GM21360 (cell line): ENCODE measurements around the gene AIFM3.

ENCODE experiments used
- ATAC-seq: cut with Tn5 transposase; IDR thresholded peaks from one replicate; pipeline ENCODE4 v1.9.1; 2021; ENCODE audit warnings: mild to moderate bottlenecking, moderate library complexity; ENCODE audit not compliant: unreplicated experiment

The AIFM3 gene

DNA sequence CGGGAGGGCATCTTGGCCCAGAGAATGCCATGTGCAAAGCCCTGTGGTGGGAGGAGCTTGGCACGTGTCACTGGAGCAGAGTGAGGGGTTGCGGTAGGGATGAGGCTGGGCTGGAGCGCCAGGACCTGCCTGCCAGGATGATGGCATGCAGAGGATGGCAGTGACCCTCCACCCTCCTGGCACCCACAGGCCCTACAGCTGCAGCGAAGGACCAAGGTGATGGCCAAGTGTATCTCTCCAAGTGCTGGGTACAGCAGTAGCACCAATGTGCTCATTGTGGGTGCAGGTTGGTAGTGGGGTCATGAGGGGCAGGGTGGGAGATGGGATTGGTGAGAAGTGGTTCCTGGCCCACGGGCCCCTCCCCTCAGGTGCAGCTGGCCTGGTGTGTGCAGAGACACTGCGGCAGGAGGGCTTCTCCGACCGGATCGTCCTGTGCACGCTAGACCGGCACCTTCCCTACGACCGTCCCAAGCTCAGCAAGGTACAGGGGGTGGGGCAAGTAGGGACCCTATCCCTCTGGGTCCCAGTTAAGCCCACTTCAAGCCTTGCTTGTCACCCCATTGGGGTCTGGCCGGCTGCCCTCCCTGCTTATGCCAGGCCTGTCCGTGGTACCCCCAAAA lies 7.4 kb downstream of the AIFM3 start:
- ATAC-seq, result no peak

DNA sequence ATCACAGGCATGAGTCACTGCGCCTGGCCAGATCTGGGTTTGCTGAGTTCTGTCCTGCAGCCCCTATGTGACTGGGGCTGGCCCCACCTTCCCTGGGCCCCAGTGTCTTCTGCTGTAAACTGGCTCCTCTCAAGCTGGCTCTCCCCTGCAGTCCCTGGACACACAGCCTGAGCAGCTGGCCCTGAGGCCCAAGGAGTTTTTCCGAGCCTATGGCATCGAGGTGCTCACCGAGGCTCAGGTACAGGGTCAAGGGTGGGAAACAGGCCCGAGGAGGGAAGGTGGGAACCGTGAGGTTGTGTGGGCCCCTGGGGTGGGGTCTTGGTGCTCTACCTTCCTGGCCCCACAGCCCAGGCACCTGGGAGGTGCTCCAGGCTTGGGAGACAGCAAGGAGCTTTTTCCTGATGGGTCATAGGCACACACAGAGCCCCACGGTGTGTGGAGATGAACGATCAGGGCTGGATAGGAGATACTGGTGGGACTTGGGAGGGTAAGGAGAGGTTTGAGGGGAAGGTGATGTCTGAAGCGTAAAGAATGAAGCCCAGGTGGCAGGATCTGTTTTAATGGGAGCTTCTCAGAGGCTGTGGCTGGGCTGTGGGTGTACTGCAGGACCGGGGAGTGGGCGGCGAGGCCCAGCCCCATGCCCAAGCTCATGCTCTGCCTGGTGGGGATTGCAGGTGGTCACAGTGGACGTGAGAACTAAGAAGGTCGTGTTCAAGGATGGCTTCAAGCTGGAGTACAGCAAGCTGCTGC lies 8.7 kb downstream of the AIFM3 start:
- no peak for ATAC-seq

DNA sequence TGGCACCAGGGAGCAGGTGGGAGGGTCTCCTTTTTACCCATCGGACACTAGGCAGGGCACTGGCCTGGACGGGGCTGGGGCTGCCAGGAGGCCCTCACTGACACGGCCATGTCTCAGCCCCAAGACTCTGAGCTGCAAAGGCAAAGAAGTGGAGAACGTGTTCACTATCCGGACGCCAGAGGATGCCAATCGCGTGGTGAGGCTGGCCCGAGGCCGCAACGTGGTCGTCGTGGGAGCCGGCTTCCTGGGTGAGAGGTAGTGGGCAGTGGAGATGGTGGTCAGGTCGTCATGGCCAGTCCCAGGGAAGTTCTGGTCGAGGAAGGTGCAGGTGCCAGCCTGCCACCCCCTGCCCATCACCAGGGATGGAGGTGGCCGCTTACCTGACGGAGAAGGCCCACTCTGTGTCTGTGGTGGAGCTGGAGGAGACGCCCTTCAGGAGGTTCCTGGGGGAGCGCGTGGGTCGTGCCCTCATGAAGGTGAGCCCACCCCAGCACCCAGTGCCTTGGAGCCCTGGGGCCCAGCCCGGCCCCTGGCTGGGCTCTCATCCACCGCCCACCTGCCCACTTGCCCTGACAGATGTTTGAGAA lies 9.3 kb downstream of the AIFM3 start:
- ATAC-seq, result no peak

DNA sequence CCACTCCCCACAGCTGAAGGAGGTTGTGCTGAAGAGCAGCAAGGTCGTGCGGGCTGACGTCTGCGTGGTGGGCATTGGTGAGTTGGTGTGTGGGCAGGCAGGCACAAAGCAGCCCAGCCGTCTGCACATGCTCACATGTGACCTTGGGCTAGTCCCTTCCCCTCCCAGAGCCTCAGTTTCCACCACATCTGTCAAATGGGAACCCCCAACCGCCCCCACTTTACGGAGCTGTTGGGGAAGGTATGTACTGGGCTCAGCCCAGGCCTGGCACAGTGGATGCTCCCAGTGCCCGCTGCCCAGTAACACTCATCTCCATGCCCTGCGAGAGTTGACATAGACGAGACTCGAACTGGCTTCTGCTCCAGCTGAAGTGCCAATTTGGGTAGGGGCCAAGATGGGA lies 10.0 kb downstream of the AIFM3 start:
- ATAC-seq, result no peak

DNA sequence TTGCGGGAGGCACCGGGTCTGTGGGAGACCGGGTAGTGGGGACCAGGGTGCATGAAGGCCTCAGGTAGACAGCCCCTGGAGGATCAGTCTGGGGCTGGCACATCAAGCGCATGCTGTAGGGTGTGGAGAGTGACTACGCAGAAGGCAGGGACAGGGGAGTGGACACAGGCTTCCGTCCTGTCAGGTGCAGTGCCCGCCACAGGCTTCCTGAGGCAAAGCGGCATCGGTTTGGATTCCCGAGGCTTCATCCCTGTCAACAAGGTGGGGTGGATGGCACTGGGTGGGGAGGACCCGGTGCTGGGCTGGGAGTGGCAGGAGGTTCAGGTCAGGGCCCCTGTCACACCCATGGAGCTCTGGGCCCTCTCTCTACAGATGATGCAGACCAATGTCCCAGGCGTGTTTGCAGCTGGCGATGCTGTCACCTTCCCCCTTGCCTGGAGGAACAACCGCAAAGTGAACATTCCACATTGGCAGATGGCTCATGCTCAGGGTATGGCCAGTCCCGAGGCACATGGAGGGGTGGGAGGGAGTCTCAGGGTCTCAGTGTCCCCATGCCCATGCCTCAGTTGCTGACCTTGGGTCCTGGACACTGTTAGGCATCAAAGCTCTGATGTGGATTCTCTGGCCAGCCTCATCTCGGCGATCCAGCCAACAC lies 10.6 kb downstream of the AIFM3 start:
- ATAC-seq, result no peak

DNA sequence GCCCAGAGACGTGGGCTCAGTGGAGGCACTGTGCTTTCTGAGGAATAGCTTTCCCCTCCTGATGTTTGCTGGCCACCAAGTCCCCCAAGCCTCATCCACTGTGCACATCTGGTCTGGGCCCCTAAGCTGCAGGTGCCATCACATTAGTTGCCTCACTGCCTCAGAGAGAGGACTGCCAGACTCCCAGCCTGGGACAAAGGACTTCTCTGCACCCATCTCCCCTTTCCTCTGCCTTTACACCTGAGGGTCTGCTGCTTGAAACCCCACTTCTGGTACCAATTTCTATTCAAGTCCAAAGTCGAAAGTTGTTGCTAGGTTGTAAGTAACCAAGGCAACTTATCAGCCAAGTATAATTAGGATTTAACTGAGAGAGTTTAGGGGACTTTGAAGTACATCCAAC lies 11.4 kb downstream of the AIFM3 start:
- no peak for ATAC-seq

DNA sequence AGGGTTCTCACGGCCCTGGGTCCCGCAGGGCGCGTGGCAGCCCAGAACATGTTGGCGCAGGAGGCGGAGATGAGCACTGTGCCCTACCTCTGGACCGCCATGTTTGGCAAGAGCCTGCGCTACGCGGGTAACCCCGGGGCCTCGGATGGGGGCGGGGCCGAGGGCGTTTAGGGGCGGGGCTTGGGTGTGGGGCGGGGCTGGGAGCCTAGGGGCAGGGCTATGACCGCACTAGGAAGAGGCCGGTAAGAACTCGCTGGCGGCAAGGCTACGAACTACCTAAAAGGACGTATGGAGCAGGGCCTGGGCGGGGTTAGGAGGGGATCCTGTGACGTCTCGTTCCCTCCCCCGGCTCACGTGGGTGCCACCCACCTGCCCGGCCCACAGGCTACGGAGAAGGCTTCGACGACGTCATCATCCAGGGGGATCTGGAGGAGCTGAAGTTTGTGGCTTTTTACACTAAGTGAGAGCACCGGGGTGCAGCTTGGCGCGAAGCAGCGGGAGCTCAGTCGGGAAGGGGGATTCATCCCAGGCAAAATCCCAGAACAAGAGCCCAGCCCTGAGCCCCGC lies 12.3 kb downstream of the AIFM3 start:
- ATAC-seq, result no peak

DNA sequence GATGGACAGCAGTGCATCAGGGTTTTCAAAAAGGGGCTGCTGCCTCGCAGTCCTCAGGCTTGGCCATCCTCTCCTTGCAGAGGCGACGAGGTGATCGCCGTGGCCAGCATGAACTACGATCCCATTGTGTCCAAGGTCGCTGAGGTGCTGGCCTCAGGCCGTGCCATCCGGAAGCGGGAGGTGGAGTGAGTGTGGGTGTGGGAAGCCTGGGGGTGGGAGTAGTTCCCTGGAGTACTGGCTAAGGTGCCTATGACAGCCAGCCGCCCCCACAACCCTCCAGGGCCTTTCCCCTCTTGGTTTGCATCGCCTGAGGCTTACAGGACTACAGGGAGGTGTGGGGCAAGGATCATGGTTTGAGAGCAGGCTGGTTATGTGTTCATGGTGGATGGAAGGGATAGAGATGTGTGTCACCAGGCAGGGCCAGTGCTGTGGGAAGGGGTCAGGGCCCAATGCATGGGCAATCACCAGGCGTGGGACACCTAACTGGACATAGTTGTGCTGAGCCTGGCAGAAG lies 12.9 kb downstream of the AIFM3 start:
- ATAC-seq, result no peak

DNA sequence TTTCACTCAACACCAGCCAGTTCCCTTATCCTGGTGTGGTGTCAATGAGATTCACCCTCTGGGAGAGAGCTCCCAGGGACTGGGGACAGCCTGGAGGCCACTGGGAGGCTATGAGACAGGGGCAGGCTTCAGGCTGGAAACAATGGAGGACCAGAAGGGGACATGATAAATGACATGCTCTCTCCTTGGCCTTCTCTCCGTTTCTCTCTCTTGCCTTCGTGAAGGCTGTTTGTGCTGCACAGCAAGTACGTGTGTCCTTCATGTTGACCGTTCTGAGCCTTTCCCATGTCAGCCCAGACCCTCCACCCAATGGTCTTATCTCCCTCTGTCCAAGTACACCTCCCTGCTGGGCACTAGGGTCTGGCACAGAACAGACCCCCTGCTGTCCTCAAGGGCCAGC lies 13.5 kb downstream of the AIFM3 start:
- ATAC-seq, result no peak

DNA sequence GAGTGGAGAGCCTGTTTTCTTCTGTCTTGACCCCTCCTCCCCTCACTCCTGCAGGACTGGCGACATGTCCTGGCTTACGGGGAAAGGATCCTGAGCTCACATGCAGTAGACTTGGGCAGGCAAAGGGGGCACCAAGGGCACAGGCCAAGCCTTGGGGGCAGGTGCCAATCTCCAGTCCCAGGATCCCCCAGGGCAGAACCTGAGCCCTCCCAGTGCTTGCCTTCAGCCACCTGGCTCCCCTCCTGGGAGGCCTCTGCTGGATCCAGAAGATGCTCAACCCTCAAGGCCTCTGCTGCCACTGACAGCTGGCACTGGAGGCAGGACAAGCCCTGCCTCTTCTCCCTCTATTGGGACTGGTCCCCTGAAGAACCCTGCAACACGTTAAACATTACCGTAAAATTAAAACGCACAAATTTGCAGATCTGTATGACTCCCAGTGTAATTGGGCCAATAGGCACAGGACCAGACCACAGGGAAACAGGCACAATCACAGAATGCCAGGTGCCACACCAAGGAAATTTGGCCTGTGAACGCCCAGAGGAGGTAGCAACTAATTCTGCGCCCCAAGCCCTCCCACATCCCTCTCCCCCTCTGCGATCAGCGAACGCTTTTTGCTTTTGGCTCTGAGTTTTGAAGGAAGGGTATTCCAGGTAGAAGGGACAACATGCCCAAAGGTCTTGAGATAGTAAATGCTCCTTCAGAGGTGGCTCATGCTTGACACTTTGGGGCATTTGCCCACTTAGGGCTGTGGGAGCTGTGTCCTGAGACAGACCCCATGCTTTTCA lies 14.1 kb downstream of the AIFM3 start:
- no peak for ATAC-seq

DNA sequence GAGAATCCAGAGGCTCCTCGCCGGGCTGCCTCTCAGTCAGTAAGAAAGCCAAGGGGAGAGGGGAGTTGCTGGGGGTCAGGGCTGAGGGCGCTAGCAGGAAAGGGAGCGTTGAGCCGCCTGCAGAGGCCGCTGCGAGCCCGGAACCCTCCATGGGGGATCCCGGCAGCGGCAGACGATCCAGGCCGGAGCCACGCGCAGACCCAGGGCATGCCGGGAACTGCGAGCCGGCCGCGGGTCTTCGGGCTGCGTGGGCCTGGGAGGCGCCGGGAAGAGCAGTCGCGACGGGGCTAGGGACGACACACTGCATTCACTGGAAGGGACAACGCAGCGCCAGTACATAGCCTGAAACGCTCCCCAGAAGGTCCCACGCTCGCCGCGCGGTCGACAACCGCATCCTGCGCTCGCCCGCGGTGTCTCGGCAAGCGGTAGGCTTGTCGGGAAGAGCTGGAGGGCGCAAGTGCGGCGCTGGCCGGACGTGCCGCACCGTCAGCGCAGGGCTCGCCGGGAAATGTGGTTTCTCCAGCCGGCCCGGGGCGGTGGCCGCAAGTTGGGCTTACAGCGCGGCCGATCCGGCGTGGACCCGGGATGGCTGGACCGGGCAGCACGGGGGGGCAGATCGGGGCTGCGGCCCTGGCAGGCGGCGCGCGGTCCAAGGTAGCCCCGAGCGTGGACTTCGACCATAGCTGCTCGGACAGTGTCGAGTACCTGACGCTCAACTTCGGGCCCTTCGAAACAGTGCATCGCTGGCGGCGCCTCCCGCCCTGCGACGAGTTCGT lies 14.9 kb downstream of the AIFM3 start, which contains the start of gene LZTR1:
TSS of gene LZTR1 (plus strand) at position 511 of the 776 bp plus-strand sequence. CDS start at position 586, 75 bp downstream.
- ATAC-seq, result peak; percentile 64

DNA sequence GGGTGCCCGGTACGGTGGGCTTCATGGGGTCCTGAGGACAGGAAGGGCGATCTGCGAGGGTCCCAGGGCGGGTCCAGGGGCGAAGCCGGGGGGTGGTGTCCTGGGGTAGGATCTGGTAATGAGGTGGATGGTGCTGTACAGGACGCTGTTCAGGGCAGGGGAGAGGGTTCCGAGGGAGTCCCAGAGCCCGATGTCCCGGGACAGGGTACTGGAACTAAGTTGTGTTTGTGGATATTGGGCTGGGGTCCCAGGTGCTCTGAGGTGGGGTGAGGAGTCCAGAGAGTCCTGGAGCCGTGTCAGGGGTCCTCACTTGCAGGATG lies 15.5 kb downstream of the AIFM3 start:
- no peak for ATAC-seq

DNA sequence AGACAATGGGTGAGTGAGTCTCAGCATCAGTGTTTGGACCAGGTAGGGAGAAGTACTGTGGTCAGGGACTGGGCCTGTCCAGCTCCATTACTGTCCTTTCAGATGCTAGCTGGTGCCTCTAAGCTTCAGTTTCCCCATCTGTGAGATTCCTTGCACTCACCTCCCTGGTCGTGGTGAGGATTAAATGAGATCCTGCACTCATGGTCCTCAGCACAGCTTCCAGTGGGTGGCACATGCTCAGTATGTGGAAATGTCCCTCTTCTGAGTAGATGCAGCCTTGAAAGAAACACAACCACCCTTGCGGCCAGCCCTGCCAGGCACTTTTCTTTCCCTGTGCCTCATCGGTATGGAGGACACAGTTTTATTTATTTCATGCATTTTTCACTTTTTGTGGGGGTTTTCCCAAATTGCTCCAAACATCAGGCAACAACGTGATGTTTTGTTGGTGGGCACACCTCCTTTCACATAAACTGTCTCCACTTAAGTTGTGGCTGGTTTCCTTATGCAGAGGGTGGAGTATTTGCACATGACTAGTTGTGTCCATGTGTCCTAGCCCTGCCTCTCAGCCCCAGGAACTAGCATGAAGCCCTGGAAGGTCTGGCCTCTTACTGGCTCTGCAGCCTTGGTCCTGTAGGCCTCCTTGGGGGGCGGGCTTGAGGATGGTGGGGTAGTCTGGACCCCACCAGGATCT lies 16.2 kb downstream of the AIFM3 start:
- no peak for ATAC-seq

DNA sequence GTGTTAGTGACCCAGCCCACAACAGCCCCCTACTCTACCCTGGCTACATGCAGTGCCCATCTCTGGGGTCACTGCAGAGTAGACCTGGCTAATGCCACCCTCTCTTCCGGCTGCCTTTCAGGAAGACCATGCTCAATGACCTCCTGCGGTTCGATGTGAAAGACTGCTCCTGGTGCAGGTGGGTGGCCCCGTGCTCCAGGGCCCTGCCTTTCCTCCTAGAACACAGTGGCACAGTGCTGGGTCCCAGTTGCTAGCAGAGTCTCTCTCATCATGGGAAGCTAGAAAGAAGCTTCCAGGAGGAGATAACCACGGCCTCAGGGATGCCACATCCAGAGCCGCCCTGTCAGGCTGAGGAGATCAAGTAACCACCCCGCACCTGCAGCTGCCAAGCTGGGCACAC lies 18.7 kb downstream of the AIFM3 start:
- ATAC-seq, result no peak

DNA sequence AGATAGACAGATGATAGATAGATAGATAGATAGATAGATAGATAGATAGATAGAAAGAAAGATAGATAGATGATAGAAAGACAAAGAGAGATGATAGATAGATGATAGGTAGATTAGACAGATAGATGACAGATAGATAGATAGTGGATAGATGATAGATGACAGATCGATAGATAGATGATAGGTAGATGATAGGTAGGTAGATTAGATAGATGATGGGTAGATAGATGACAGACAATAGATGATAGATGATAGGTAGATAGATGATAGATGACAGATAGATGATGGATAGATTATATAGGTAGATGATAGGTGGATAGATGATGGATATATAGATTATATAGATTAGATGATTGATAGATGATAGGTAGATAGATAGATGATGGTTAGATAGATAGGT lies 19.3 kb downstream of the AIFM3 start:
- ATAC-seq, result no peak

DNA sequence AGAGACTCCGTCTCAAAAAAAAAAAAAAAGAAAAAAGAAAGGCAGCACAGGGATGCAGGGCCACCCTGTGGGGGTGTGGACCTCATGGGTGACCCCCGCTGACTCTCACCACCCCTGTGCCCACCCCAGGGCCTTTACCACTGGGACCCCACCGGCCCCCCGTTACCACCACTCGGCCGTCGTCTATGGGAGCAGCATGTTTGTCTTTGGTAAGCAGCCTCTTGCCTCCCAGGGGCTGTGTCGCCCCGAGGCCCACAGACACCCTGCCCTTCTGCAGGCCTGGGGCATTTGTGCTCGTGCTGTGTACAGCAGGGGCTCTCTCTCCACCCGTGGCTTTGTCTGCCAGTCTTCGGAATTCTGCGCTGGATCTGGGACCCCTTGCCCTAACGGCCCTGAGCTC lies 20.3 kb downstream of the AIFM3 start:
- no peak for ATAC-seq

DNA sequence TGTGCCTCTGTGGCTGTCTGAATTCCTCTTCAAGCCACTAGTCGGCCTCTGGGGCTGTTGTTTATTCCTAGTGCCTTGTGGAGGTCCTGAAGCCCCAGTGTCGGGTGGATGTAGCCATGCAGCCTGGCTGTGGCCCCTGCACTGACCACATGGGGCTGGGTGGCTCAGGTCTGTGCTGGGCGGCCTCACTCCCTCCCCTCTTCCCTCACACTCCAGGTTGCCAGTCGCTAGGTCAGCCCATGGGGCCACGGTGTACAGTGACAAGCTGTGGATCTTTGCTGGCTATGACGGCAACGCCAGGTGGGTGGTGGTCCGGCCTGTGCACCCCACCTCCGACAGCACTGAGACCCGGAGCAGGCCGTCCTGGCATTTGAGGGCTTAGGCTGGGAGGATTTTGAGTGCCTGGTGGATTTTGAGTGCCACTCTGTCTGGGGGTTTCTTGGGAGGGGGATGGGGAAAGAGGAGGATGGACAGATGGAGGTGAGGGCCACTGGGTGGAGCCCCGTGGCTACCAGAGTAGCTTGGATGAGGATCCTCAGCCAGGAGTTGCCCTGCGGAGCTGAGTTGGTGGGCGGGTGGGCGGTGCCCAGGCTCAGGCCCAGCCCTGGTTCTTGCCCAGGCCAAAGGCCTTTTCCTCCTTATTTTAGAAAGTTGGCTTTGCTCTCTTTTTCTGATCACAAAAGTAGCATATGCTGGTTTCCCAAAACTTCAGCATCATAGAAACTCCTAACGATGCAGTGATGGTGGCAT lies 21.7 kb downstream of the AIFM3 start:
- ATAC-seq, result no peak

DNA sequence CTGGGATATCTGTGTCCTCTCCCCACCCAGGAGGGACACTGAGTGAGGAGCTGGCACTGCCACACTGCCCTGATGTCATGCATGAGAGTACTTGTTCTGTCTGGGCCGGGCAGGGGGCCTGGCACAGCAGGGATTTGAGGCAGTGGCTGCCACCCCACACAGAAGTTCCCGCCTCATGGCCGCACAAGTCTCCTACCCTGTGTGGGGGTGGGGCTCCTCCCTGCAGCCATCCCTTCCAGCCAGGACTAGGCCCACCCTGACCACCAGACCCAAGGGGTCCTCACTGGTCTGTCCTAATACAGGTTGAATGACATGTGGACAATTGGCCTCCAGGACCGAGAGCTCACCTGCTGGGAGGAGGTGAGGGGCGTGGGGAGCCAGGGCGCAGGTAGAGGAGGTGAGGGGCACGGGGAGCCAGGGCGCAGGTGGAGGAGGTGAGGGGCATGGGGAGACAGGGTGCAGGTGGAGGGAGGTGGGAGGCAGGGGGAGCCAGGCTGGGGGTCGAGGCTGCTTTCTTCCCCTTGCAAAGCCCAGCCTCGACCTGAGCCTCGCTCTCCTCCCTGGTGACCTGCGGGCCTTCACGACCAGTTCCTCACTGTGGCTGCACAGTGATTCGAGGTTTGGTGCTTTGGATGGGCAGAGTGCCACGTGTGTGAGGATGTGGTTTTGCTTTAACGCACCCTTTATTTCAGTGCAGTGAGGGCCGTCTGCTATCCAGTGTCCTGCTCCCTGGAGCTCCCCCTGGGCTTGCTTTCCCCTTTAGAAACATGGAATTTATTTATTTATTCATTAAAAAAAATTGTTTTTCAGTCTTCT lies 22.5 kb downstream of the AIFM3 start:
- ATAC-seq, result no peak
